Keratinocyte (primary cell): ENCODE measurements around the gene ZNF438. TPM values are rescaled to one million over a fixed set of nuclear protein-coding genes. Genes with fewer than 3 reads are reported as not detected.

ENCODE experiments used
- DNase-seq: peaks from one replicate; pipeline ENCODE4 v3.0.0-alpha.2; 2011; ENCODE audit warnings: low read depth, missing footprints, low spot score
- FAIRE-seq: peaks from 2 replicates; lab custom pipeline; 2011; peaks lifted over from hg19 to GRCh38; lab: Jason Lieb, UNC
- H2AFZ ChIP-seq: 2 replicates; pipeline ENCODE4 v1.6.0; 2012; ENCODE audit warnings: low read length, control low read depth, inconsistent platforms; ENCODE audit not compliant: control insufficient read depth
- H3K27ac ChIP-seq: 2 replicates; pipeline ENCODE4 v1.5.1; 2011; ENCODE audit warnings: low read length; ENCODE audit not compliant: control insufficient read depth, insufficient read depth
- H3K27me3 ChIP-seq: 3 replicates; pipeline ENCODE4 v1.6.0; 2011; ENCODE audit warnings: low read length; ENCODE audit not compliant: control insufficient read depth, insufficient read depth; ENCODE audit errors: extremely low read depth
- H3K36me3 ChIP-seq, 2 experiments: 2 replicates in 1 of 2; 3 replicates in 1 of 2; pipeline ENCODE4 v1.5.1; 2011; ENCODE audit warnings: low read length in 2 of 2, mild to moderate bottlenecking in 1 of 2; ENCODE audit not compliant: control insufficient read depth in 2 of 2, insufficient read depth in 2 of 2; ENCODE audit errors: extremely low read depth in 1 of 2
- H3K4me1 ChIP-seq: 3 replicates; pipeline ENCODE4 v1.5.1; 2011; ENCODE audit warnings: low read length; ENCODE audit not compliant: control insufficient read depth, insufficient read depth; ENCODE audit errors: extremely low read depth
- H3K4me2 ChIP-seq: 3 replicates; pipeline ENCODE4 v1.6.0; 2011; ENCODE audit warnings: low read depth, low read length; ENCODE audit not compliant: control insufficient read depth, insufficient read depth; ENCODE audit errors: extremely low read depth
- H3K4me3 ChIP-seq, 3 experiments: fragments of 200-600 bp in 1 of 3; sonication (generic) in 1 of 3; 2 replicates in 2 of 3; 3 replicates in 1 of 3; pipeline ENCODE4 v1.5.1; 2011 to 2016; ENCODE audit warnings: low read length in 3 of 3, mild to moderate bottlenecking in 3 of 3, control low read depth in 2 of 3, inconsistent platforms in 1 of 3, low read depth in 1 of 3, mixed read lengths in 1 of 3, mixed run types in 1 of 3, moderate library complexity in 1 of 3; ENCODE audit not compliant: control insufficient read depth in 2 of 3, insufficient read depth in 2 of 3; ENCODE audit errors: extremely low read depth in 1 of 3
- H3K79me2 ChIP-seq: 2 replicates; pipeline ENCODE4 v1.6.0; 2012; ENCODE audit warnings: low read length; ENCODE audit not compliant: control insufficient read depth, insufficient read depth
- H3K9ac ChIP-seq: 3 replicates; pipeline ENCODE4 v1.6.0; 2011; ENCODE audit warnings: low read length; ENCODE audit not compliant: control insufficient read depth, insufficient read depth; ENCODE audit errors: extremely low read depth
- H3K9me1 ChIP-seq: 3 replicates; pipeline ENCODE4 v1.6.0; 2011; ENCODE audit warnings: low read length; ENCODE audit not compliant: control insufficient read depth, insufficient read depth; ENCODE audit errors: extremely low read depth
- H3K9me3 ChIP-seq: 2 replicates; pipeline ENCODE4 v1.5.1; 2012; ENCODE audit warnings: low read depth, low read length; ENCODE audit not compliant: control insufficient read depth
- H4K20me1 ChIP-seq: 3 replicates; pipeline ENCODE4 v1.6.0; 2011; ENCODE audit warnings: low read length; ENCODE audit not compliant: control insufficient read depth, insufficient read depth; ENCODE audit errors: extremely low read depth
- EZH2 ChIP-seq: IDR thresholded peaks from one replicate; pipeline ENCODE4 v1.6.1; 2012; ENCODE audit warnings: inconsistent platforms, mild to moderate bottlenecking, low read length, moderate library complexity
- dilution Hi-C: fragments of 300-500 bp; cut with MboI; formaldehyde crosslinking; loops from one replicate; pipeline ENCODE4 v1.7.0; 2020; ENCODE audit warnings: low sequenced_read_pairs; ENCODE audit not compliant: extremely low pct_ligation_motif_present
- polyA plus RNA-seq, 5 experiments: library from polyadenylated mRNA; depleted of rRNA in 3 of 5; stranded (reverse) in 3 of 5; stranded (forward) in 1 of 5; unstranded in 1 of 5; fragments of >200 nt; gene quantifications; 1 replicate in 1 of 5; 2 replicates in 3 of 5; 3 replicates in 1 of 5; pipeline versions ENCODE4 v1.2.1 to v1.2.3, GENCODE V29; 2011 to 2012; ENCODE audit warnings: missing spikeins in 2 of 5, low read depth in 1 of 5, low replicate concordance in 1 of 5
- TF ChIP-seq, protein P1 (sequence below), 3 experiments: IDR thresholded peaks in 1 of 3; conservative IDR thresholded peaks in 1 of 3; optimal IDR thresholded peaks in 1 of 3; 2 replicates in 2 of 3; 3 replicates in 1 of 3; pipeline versions ENCODE3 to v1.5.1; 2011; ENCODE audit warnings: low read length in 3 of 3, mild to moderate bottlenecking in 3 of 3, moderate library complexity in 2 of 3, control low read depth in 1 of 3, inconsistent platforms in 1 of 3; ENCODE audit not compliant: insufficient read depth in 2 of 3; ENCODE audit errors: extremely low read depth in 1 of 3

The ZNF438 gene
- polyA plus RNA-seq, 1 donor (not counting 4 experiments of a cell fraction or from before 2014, with no cell fraction given), result 2.8 TPM

DNA sequence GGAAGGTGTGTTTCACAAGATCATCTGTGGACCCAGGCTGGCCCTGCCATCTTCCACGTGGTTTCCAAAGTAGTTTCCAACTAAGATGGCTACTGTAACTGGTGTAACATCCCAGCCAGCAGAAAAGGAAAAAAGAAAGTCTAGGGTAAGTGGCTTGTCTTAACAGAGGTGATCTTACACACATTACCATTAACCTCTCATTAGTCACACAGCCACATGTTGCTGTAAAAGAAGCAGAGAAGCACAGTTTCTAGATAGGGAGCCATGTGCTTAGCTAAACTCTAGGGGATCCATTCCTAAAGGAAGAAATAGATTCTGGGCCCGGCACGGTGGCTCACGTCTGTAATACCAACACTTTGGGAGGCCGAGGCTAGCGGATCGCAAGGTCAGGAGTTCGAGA lies 54.3 kb downstream of the ZNF438 start:
- Histone ChIP-seq H3K4me3 (no peak overlapping the region), H4K20me1 (no peaks in the 10 kb centered on the region), H3K79me2 (no peaks in the 10 kb centered on the region), H3K9ac (no peak overlapping the region), H3K4me1 (peaks cover 18% of the 10 kb centered on the region), H3K9me1 (no peaks in the 10 kb centered on the region), H2AFZ (no peak overlapping the region), H3K4me2 (no peak overlapping the region), H3K27ac (no peak overlapping the region), H3K9me3 (no peaks in the 10 kb centered on the region), H3K36me3 (no peaks in the 10 kb centered on the region), H3K27me3 (no peaks in the 10 kb centered on the region)
- no peak for TF ChIP-seq EZH2
- TF ChIP-seq, protein P1, sequence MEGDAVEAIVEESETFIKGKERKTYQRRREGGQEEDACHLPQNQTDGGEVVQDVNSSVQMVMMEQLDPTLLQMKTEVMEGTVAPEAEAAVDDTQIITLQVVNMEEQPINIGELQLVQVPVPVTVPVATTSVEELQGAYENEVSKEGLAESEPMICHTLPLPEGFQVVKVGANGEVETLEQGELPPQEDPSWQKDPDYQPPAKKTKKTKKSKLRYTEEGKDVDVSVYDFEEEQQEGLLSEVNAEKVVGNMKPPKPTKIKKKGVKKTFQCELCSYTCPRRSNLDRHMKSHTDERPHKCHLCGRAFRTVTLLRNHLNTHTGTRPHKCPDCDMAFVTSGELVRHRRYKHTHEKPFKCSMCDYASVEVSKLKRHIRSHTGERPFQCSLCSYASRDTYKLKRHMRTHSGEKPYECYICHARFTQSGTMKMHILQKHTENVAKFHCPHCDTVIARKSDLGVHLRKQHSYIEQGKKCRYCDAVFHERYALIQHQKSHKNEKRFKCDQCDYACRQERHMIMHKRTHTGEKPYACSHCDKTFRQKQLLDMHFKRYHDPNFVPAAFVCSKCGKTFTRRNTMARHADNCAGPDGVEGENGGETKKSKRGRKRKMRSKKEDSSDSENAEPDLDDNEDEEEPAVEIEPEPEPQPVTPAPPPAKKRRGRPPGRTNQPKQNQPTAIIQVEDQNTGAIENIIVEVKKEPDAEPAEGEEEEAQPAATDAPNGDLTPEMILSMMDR (optimal IDR thresholded peaks at IDR 0.05 in 1 of 3, IDR thresholded peaks at IDR 0.05 in 1 of 3, conservative IDR thresholded peaks at IDR 0.05 in 1 of 3; ENCODE audit: extremely low read depth in 1 of 3, insufficient read depth in 2 of 3, low read length in 3 of 3), result no peak
- dilution Hi-C loops, result no loop called here
- DNase-seq, result no peak
- FAIRE-seq, result no peak

- Histone ChIP-seq H4K20me1 (no peaks in the 10 kb centered on the region), H3K79me2 (no peaks in the 10 kb centered on the region), H3K27ac (no peak overlapping the region), H3K9ac (no peak overlapping the region), H3K9me3 (no peaks in the 10 kb centered on the region), H2AFZ (no peak overlapping the region), H3K4me2 (no peak overlapping the region), H3K9me1 (no peaks in the 10 kb centered on the region), H3K27me3 (no peaks in the 10 kb centered on the region), H3K4me1 (peaks cover 4% of the 10 kb centered on the region), H3K36me3 (no peaks in the 10 kb centered on the region), H3K4me3 (no peak overlapping the region)
- dilution Hi-C loops, result no loop called here
- FAIRE-seq (no peak), DNase-seq (no peak)
- no peak for TF ChIP-seq EZH2
- TF ChIP-seq, protein P1 (optimal IDR thresholded peaks at IDR 0.05 in 1 of 3, IDR thresholded peaks at IDR 0.05 in 1 of 3, conservative IDR thresholded peaks at IDR 0.05 in 1 of 3; ENCODE audit: extremely low read depth in 1 of 3, insufficient read depth in 2 of 3, low read length in 3 of 3), result no peak
Measured at GRCh38 chr10:30974773-30975415, 56.8 kb downstream of the ZNF438 start.
